GM18519 (cell line): Measurements from ENCODE around the gene USP7.
A peak's percentile ranks its signal among the peaks of the same experiment; 100 is the strongest.
"Not testable (repeated sequence)": the region's sequence is repeated elsewhere in the genome, so short reads cannot be mapped to it uniquely, and the experiment has no call there.

Experiments used
- ATAC-seq: cut with Tn5 transposase; IDR thresholded peaks from one replicate; pipeline ENCODE4 v1.9.1; 2021; ENCODE audit warnings: mild to moderate bottlenecking, moderate library complexity; ENCODE audit not compliant: unreplicated experiment, low FRiP score

The USP7 gene

DNA sequence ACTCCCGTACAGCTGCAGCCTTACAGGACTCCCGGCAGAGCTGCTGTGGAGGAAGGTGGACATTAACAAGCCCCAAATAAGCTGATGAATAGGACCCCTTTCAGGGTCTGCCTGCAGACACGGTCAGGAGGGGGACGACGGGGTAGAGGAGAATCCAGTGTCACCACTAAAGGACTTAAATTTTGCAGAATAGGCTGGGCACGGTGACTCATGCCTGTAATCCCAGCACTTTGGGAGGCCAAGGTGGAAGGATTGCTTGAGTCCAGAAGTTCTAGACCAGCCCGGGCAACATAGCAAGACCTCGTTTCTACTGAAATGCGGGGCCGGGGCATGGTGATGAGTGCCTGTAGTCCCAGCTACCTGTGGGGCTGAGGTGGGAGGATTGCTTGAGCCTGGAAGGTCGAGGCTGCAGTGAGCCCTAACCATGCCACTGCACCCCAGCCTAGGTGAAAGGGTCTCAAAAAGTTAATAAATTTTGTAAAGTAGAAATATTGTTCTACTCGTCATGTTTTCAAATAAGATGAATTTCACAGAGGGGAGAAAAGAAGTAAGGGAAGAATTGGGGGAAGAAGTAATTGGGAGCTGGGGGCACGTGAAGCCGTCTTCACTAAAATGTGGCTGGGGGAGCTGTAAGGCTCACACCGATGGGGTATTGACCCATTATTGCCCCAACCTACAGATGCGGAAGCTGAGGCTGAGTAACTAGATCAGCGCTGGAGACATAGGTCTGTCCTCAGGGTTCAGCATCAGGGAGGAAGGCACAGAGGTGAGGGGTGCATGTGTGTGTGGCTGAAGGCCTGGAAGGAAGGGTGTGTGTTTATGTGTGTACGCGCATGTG is 76.9 kb downstream of the USP7 start:
- no peak for ATAC-seq

GRCh38 chr16:8885674-8886592 is 77.8 kb downstream of the USP7 start:
- ATAC-seq = no peak

DNA sequence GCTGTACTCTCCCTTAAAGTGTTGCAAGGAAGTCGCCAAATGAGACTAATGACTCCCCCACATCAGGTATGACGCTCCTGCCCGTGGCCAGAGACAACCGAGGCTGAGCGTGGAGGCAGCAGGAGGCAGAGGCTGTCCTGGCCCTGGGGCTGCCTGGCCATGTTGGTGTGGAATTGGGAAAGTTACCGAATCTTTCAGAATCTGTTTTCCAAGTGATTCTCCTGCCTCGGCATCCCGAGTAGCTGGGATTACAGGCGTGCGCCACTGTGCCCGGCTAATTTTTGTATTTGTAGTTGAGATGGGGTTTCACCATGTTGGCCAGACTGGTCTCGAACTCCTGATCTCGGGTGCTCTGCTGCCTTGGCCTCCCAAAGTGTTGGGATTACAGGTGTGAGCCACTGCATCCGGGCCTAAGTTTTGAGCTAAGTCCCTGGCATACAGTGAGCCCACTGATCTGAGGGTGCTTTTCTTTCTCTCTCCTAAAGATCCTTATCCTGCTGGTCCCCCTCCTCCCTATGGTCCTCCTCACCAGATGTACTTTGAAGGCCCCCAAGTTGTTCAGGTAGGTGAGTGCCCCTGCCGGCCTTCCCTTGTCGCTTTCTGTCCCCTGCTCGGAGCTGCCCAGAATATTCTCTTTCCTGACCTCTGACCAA is 80.9 kb downstream of the USP7 start:
- ATAC-seq = no peak

GRCh38 chr16:8882041-8882617 is 81.6 kb downstream of the USP7 start, which contains the start of gene LITAFD:
TSS of gene LITAFD (plus strand) at chr16:8882351. CDS start at chr16:8884356, 2,005 bp downstream.
- no peak for ATAC-seq

GRCh38 chr16:8880839-8881510 is 82.7 kb downstream of the USP7 start:
- ATAC-seq = no peak

DNA sequence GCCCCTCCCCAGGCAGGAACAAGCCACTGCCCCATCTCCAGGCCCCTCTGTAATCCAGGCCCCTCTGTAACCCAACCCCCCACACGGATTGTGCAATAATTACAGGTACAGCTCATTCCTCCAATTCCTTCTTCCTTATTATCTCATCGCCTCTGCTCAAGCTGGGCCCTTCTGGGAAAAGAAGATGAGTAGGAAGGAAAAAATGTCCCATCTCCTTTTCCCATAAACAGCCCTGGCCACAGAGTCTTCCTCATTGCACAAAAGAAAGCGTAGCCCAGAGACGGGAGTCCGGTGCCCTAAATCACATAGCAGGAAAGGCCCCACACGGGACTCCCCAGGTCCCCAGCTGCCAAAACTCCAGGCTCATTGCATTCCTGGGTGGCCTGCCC is 85.2 kb downstream of the USP7 start:
- ATAC-seq = no peak

DNA sequence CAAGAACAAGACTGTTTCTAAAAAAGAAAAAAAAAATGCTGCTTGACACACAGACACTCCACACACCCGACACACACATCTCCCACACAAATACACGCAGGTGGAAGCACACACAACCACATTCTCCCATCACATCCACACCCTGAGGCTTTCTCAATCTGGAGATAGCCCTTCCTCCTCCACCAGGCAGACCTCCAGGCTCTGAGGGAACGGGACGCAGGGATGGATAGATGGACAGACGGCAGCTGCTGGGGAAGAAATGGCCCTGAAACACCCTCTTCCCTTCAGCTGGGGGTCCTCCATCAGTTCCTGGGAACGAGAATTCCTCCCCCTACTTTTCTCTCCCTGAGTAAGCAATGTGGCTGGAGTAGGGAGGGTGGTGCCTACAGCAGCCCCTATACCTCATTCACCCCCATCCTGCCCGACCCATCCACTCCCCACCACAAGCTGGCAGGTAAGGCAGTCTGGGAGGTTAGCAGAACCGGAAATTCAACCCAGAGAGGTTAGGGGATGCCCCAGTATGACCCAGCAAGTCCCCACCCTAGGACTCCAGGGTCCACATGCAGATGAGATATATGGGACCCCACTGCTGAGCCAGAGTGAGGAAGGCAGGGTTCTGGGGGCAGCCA is 85.7 kb downstream of the USP7 start:
- ATAC-seq = no peak

DNA sequence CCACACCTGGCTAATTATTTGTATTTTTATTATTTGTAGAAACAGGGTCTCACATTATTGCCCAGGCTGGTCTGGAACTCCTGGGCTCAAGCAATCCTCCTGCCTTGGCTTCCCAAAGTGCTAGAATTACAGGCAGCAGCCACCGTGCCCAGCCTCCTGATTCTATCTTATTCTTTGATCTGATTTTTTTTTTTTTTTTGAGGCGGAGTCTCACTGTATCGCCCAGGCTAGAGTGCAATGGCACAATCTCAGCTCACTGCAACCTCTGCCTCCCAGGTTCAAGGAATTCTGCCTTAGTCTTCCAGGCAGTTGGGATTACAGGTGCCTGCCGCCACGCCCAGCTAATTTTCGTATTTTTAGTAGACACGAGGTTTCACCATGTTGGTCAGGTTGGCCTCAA is 88.4 kb downstream of the USP7 start:
- not testable (repeated sequence) for ATAC-seq

GRCh38 chr16:8874388-8874787 is 89.3 kb downstream of the USP7 start:
- no peak for ATAC-seq

GRCh38 chr16:8873866-8874195 is 89.9 kb downstream of the USP7 start:
- ATAC-seq = not testable (repeated sequence)

GRCh38 chr16:8872967-8873865 is 90.5 kb downstream of the USP7 start:
- ATAC-seq = no peak

DNA sequence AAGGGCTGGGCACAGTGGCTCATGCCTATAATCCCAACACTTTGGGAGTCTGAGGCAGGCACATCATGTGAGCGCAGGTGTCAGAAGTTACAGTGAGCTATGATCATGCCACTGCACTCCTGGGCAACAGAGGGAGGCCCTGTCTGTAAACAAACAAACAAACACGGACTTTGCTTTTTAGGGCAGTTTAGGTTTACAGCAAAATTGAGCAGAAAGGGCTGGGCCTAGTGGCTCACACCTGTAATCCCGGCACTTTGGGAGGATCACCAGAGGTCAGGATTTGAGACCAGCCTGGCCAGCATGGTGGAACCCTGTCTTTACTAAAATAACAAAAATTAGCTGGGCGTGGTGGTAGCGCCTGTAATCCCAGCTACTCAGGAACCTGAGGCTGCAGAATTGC is 91.6 kb downstream of the USP7 start:
- ATAC-seq = no peak

DNA sequence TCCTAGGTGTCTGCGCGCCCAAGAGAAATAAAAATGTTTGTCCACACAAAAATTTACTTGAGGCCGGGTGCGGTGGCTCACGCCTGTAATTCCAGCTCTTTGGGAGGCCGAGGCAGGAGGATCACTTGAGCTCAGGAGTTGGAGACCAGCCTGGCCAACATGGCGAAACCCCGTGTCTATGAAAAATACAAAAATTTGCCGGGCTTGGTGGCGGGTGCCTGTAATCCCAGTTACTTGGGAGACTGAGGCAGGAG is 93.8 kb downstream of the USP7 start:
- ATAC-seq = not testable (repeated sequence)

DNA sequence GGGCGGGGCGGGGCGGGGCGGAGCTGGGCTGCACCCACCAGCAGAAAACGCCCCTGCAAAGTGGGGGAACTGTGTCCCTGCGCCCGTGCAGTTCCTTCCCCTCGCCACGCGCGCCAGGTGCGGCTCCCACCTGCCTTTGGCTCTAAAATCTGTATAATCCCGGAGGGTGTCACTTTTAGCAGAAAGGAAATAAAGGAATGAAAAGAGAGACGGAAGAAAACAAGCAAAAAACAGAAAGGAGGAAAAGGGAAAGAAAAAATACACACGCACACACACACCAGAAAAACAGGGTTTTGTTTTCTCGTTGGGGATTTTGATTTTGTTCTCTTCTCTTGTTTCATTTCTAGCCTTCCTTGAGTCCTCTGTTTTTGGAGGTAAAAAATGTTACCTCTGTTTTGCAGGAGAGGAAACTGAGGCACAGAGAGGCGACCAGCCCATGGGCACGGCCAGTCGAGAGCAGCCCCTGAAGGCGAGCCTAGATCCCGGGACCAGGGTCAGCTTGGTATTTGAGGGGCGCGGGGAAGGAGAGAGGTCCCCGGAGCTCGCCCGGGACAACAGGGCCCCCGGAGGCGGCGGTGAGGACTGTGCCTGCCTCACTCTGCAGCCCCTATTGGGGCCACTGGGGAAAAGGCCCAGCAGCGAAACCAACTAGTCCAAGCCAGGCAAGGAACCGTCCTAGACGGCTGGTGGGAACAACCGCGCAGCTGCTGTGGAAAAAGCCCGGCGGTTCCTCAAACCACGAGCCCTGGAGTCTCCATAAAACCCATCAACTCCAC is 94.3 kb downstream of the USP7 start:
- no peak for ATAC-seq

DNA sequence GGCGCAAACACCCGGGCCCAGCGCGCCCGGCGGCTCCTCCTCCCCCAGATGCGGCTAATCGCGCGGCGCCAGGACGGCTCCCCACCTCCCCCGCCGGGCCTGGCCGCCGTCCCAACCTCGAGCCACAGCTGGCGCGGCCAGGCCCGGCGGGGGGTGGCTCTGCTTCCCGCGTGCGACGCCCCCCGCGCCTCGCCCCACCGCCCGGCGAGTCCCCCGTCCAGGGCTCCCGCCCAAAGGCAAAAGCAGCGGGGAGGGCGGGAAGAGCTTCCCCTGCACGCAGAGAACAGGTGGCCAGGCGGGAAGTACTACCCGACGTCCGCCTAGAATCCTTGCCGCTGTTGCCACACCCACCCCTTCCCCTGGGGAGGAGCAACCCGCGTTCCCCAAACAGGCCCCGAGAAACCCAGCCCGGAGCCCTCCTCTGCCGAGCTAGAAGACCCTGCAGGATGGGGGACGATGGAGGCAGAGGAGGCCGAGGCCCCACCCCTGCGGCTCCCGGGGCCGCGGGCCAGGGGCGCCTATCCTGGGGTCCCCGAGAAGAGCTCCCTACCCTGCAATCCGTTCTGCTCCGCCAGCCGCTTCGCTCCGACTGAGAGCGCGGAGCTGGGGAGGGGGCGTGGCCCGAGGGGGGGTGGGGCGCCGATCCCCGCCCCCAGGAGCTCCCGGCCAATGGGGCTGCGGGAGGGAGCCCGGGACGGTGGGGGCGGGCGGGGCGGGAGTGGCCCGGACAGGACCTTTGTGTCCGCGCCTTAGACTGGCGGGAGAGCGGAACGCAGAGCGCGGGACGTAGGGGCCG is 95.1 kb downstream of the USP7 start, which contains the start of gene CARHSP1:
TSS of gene CARHSP1 (minus strand) at position 591 of the 796 bp plus-strand sequence. CDS start 9,678 bp downstream, outside the sequence.
- ATAC-seq = peak; percentile 38

GRCh38 chr16:8867932-8868415 is 95.7 kb downstream of the USP7 start:
- ATAC-seq = no peak
